HEK293 (cell line): ENCODE data around the gene BBS9.

Source experiments
- CTCF ChIP-seq: fragments of 450-650 bp; formaldehyde crosslinking; IDR thresholded peaks from 2 replicates; pipeline ENCODE4 v1.5.1; 2016; ENCODE audit warnings: missing biosample characterization, missing genetic modification characterization
- ZNF140 ChIP-seq: fragments of 450-650 bp; formaldehyde crosslinking; IDR thresholded peaks from 2 replicates; pipeline ENCODE4 v1.5.1; 2016; ENCODE audit warnings: missing biosample characterization, missing genetic modification characterization
- ZNF426 ChIP-seq: fragments of 450-650 bp; formaldehyde crosslinking; IDR thresholded peaks from 2 replicates; pipeline ENCODE4 v1.5.1; 2017; ENCODE audit warnings: missing biosample characterization, missing genetic modification characterization, mild to moderate bottlenecking, inconsistent platforms, moderate library complexity
- ZNF549 ChIP-seq: fragments of 450-650 bp; IDR thresholded peaks from 2 replicates; pipeline ENCODE4 v1.5.1; 2018; ENCODE audit warnings: missing biosample characterization, missing genetic modification characterization, mild to moderate bottlenecking, inconsistent platforms, moderate library complexity
- ZNF677 ChIP-seq: fragments of 450-650 bp; IDR thresholded peaks from 2 replicates; pipeline ENCODE4 v1.5.0; 2018; ENCODE audit warnings: missing biosample characterization, mild to moderate bottlenecking, missing genetic modification characterization, moderate library complexity
- ZNF777 ChIP-seq: fragments of 450-650 bp; formaldehyde crosslinking; IDR thresholded peaks from 2 replicates; pipeline ENCODE4 v1.5.1; 2017; ENCODE audit warnings: missing biosample characterization, missing genetic modification characterization, borderline replicate concordance
- ZNF830 ChIP-seq: fragments of 450-650 bp; IDR thresholded peaks from 2 replicates; pipeline ENCODE4 v1.5.0; 2018; ENCODE audit warnings: missing biosample characterization, missing genetic modification characterization, low read depth, mild to moderate bottlenecking, moderate library complexity
- TF ChIP-seq, protein P1 (sequence below): fragments of 450-650 bp; formaldehyde crosslinking; IDR thresholded peaks from 2 replicates; pipeline ENCODE4 v1.5.1; 2016; ENCODE audit warnings: missing biosample characterization, missing genetic modification characterization

- TF ChIP-seq CTCF (tag by site-specific recombination) (no peak), ZNF426 (no peak), ZNF777 (tag by site-specific recombination) (no peak), ZNF140 (tag by site-specific recombination) (no peak), ZNF677 (tag by site-specific recombination) (no peak), ZNF549 (tag by site-specific recombination) (no peak), ZNF830 (tag by site-specific recombination) (no peak)
- TF ChIP-seq, protein P1, sequence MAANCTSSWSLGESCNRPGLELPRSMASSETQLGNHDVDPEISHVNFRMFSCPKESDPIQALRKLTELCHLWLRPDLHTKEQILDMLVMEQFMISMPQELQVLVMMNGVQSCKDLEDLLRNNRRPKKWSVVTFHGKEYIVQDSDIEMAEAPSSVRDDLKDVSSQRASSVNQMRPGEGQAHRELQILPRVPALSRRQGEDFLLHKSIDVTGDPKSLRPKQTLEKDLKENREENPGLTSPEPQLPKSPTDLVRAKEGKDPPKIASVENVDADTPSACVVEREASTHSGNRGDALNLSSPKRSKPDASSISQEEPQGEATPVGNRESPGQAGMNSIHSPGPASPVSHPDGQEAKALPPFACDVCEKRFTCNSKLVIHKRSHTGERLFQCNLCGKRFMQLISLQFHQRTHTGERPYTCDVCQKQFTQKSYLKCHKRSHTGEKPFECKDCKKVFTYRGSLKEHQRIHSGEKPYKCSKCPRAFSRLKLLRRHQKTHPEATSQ (tag by site-specific recombination), result no peak
Measured at GRCh38 chr7:33100770-33101169, 28.6 kb upstream of the BBS9 start.
